ENCODE measurements around the gene MEX3A. TPM values are rescaled to one million over a fixed set of nuclear protein-coding genes. Genes with fewer than 3 reads are reported as not detected.

The MEX3A gene
- total and polyA plus RNA-seq, 4 donors = 0.52 to 1.3 (median 0.91) TPM

GRCh38 chr1:156108664-156109241 is 26.5 kb upstream of the MEX3A start:
- WGBS = 94% methylated on average over 6 of the region's 6 CpGs
- Histone ChIP-seq H3K9me3 (ENCODE audit: control insufficient read depth in 4 of 4, low read length in 3 of 4) (no peaks in the 10 kb centered on the region), H3K4me1 (ENCODE audit: control insufficient read depth in 4 of 4, insufficient read depth in 4 of 4, low read length in 3 of 4) (peaks cover 0 to 10% (median 4%) of the 10 kb centered on the region in 4 donors), H3K27me3 (ENCODE audit: control insufficient read depth in 4 of 4, insufficient read depth in 4 of 4, low read length in 3 of 4) (no peaks in the 10 kb centered on the region), H3K36me3 (ENCODE audit: control insufficient read depth in 4 of 4, insufficient read depth in 3 of 4, low read depth in 1 of 4, low read length in 3 of 4) (no peaks in the 10 kb centered on the region), H3K4me3 (ENCODE audit: low read depth in 1 of 3, low read length in 3 of 3) (no peak overlapping the region), H3K9ac (ENCODE audit: low read depth in 1 of 2, low read length in 2 of 2) (no peak overlapping the region), H3K27ac (ENCODE audit: low read depth in 1 of 2, low read length in 2 of 2) (no peak overlapping the region)
- no peak for DNase-seq (ENCODE audit: low spot score)
- no peak for TF ChIP-seq FOXA2 (IDR thresholded peaks at IDR 0.05)
- no peak for TF ChIP-seq SP1 (IDR thresholded peaks at IDR 0.05)
- no peak for TF ChIP-seq HNF4G (IDR thresholded peaks at IDR 0.05)
- TF ChIP-seq GABPA (IDR thresholded peaks at IDR 0.05 in 1 of 2, conservative IDR thresholded peaks at IDR 0.05 in 1 of 2) = no peak
- TF ChIP-seq ATF3 (IDR thresholded peaks at IDR 0.05) = no peak
- no peak for TF ChIP-seq MAX (IDR thresholded peaks at IDR 0.05)
- no peak for TF ChIP-seq CTCF (IDR thresholded peaks at IDR 0.05; ENCODE audit: low read depth, low read length, missing input control)
- TF ChIP-seq REST (IDR thresholded peaks at IDR 0.05) = no peak
- no peak for TF ChIP-seq JUND (IDR thresholded peaks at IDR 0.05)
- no peak for TF ChIP-seq EGR1 (IDR thresholded peaks at IDR 0.05; ENCODE audit: low read depth in 2 of 2)

GRCh38 chr1:156108057-156108456 is 25.8 kb upstream of the MEX3A start:
- no peak for DNase-seq (ENCODE audit: low spot score)
- Histone ChIP-seq H3K4me3 (ENCODE audit: low read depth in 1 of 3, low read length in 3 of 3) (no peak overlapping the region), H3K27me3 (ENCODE audit: control insufficient read depth in 4 of 4, insufficient read depth in 4 of 4, low read length in 3 of 4) (no peaks in the 10 kb centered on the region), H3K27ac (ENCODE audit: low read depth in 1 of 2, low read length in 2 of 2) (no peak overlapping the region), H3K9me3 (ENCODE audit: control insufficient read depth in 4 of 4, low read length in 3 of 4) (no peaks in the 10 kb centered on the region), H3K4me1 (ENCODE audit: control insufficient read depth in 4 of 4, insufficient read depth in 4 of 4, low read length in 3 of 4) (peaks cover 0 to 10% (median 5%) of the 10 kb centered on the region in 4 donors), H3K9ac (ENCODE audit: low read depth in 1 of 2, low read length in 2 of 2) (no peak overlapping the region), H3K36me3 (ENCODE audit: control insufficient read depth in 4 of 4, insufficient read depth in 3 of 4, low read depth in 1 of 4, low read length in 3 of 4) (no peaks in the 10 kb centered on the region)
- TF ChIP-seq NR2F2 (IDR thresholded peaks at IDR 0.05) = no peak
- no peak for TF ChIP-seq RAD21 (IDR thresholded peaks at IDR 0.05)
- no peak for TF ChIP-seq GABPA (IDR thresholded peaks at IDR 0.05 in 1 of 2, conservative IDR thresholded peaks at IDR 0.05 in 1 of 2)
- TF ChIP-seq FOXA2 (IDR thresholded peaks at IDR 0.05) = no peak
- TF ChIP-seq JUND (IDR thresholded peaks at IDR 0.05) = no peak
- TF ChIP-seq CTCF (IDR thresholded peaks at IDR 0.05; ENCODE audit: low read depth, low read length, missing input control) = no peak
- TF ChIP-seq ATF3 (IDR thresholded peaks at IDR 0.05) = no peak
- no peak for TF ChIP-seq FOXA1 (IDR thresholded peaks at IDR 0.05)
- TF ChIP-seq HNF4G (IDR thresholded peaks at IDR 0.05) = no peak
- TF ChIP-seq SP1 (IDR thresholded peaks at IDR 0.05) = no peak
- WGBS = 95% methylated on average over 3 of the region's 3 CpGs
